Neural progenitor cell (in vitro differentiated cells): ENCODE data around the gene CHCHD10.

Experiments used
- CTCF ChIP-seq: fragments of 200-600 bp; sonication (generic); IDR thresholded peaks from 2 replicates; pipeline ENCODE4 v1.5.1; 2017; ENCODE audit warnings: antibody characterized with exemption, mild to moderate bottlenecking
- EZH2 ChIP-seq: fragments of 200-600 bp; sonication (generic); IDR thresholded peaks from 2 replicates; pipeline ENCODE4 v1.6.1; 2017; ENCODE audit warnings: antibody characterized with exemption, mild to moderate bottlenecking, moderate library complexity
- EZH2phosphoT487 ChIP-seq: fragments of 200-600 bp; sonication (generic); IDR thresholded peaks from 2 replicates; pipeline ENCODE4 v1.6.1; 2017; ENCODE audit warnings: antibody characterized with exemption

DNA sequence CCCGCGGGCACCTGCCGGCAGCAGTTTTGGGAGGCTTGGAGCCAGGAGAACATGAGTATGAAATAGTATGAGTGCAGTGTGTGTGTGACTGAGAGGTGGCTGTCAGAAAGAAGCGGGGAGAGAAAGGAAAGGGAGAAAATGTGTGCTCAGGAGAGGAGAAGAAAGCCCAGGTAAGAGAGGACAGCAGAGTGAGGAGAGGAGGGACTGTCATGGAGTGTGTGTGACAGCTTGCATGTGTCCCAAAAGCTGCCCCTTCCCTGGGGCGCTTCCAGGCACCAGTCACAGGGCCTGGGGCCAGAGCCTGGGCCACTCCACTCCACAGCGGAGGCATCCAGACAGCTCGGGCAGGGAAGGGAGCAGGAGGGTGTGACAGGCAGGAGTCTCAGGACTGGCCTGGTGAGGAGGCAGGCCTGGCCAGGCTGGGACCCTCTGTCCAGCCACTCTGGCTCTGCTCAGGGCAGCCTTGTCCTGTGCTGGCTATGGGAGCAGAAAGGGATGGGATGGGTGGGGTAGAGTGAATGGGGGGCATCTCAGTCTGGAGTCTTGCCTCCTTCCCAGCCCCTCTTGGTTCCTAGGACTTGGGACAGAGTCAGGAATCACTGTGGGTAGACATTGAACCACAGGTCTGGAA is 5.8 kb upstream of the CHCHD10 start:
- TF ChIP-seq CTCF: no peak
- no peak for TF ChIP-seq EZH2
- no peak for TF ChIP-seq EZH2phosphoT487
